HG03342 (cell line): ENCODE measurements around the gene TMPRSS11F.

ENCODE experiments used
- ATAC-seq: cut with Tn5 transposase; IDR thresholded peaks from one replicate; pipeline ENCODE4 v1.9.1; 2021; ENCODE audit warnings: mild to moderate bottlenecking, moderate library complexity; ENCODE audit not compliant: unreplicated experiment

Gene TMPRSS11F

DNA sequence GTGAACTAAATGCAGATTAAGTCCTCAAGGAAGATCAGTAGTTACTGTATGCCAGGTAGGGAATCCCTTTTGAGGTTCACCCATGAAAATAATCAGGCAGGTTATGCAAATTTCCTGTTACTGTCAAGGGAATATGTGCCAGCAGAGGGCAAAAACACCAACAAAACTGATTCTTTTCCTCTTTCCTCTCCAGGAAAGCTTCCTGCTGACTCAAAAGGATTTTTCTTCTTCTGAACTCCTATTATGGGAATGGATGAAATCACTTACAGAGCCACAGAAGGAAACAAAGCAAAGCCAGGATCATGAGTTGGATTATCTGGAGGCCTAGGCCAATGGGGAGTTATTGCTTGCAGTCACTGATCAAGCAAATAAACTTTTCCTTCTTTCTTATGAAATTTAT is 49.7 kb downstream of the TMPRSS11F start:
- ATAC-seq: no peak

DNA sequence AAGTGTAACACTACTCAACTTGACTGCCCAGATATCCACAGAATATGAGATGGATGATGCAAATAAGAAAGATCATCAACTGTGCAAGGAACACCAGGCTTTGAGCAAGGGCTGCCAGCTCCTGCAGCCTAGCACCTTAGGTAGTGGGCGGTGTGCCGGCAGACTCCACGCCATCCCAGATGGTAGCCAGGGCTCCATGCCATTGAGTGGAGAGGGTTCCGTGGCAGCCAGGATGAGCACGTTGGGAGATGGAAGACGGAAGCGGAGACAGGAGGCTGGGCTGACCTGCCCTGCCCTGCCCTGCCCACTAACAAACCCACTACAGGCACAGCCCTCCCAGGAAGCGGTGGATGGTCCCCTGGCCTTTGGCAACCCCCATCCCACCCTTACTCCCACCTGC is 51.9 kb downstream of the TMPRSS11F start:
- no peak for ATAC-seq

DNA sequence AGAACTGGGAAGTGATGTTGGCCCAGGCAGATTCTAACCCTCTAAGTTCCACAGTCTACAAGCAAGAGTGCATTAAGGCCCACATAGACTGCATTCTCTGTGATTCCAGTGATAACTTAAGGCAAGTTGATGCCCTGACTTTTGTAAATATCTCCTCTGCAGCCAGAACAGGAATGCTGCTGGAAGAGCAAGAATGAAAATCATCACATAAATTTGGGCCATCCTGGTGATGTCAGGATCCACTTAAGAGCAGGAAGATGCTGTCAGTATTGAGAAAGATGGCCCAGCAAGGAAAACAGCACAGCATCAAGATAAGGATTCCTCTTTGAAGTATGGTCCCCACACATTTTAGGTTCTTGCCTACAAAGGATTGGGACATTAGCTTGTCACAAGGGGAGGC is 52.4 kb downstream of the TMPRSS11F start:
- no peak for ATAC-seq

DNA sequence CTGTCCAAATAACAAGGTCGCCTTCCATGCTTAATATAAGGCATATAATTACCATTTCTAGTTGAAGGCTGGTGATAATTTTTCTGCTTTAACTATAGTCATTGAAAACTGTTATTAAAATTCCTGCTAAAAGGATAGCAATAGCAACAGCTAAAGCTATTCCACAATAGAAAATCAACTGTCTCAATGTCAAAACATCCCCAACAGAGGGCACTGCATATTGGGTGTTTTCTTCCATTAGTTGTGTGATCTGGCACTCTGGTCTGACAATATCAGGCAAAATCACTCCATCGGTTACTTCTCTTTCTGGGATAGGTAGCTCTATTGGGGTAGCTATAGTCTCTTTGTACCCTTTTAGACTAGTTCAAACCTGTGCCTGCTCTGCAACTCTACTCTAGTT is 53.5 kb downstream of the TMPRSS11F start:
- ATAC-seq: no peak

DNA sequence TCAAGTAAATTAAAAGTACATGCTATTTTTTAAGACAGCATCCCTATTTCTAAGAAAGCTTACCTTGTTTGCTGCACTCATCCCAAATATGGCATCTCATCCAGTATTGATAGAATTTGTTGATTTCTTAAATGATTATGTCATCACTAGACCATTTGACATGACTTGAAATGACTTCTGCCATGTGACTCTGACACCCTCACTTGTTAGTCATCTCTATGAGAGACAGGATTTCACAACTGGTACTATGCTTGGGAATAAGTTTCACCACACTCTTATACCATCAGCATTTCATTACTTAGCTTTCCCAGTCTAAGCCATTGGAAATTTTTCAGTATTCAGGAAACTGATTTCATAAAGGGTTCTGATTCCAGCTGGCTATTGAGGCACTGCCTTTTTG is 55.3 kb downstream of the TMPRSS11F start:
- no peak for ATAC-seq

DNA sequence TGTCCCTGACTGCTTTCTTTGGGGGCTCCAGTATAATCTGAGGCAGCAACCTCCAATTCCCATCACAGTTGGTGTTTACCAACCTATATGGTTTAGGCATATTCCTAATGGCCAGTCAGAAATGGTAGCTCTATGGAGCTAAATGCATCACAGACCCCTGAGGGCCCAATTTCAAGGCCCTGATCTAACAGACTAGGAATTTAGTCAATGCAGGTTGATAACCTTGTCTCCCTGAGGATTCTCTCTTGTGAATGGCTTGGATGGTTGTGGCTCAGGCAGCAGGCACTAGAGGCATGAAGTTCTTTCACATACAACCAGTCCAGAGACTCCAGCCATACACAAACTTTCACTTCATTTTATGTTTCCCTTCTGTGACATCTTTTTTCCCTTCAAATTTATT is 59.4 kb downstream of the TMPRSS11F start:
- ATAC-seq: no peak

DNA sequence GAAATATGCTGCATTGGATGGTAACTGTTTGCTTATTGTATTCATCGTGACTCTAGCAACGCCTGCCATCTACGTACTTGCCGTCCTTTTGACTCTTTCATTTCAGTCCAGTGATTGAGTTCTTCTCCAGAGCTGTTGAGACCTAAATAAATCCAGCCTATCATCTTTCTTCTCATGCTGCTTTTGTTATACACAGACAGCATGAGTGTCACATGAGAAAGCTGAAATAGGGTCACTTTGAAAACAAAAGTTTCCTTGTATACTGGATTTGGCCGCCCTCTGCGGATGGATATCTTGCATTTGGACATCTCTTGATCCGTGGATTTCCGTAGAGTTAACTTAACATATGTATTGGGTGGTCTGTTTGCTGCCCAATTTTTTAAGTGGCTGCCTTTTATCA is 67.2 kb downstream of the TMPRSS11F start:
- no peak for ATAC-seq

DNA sequence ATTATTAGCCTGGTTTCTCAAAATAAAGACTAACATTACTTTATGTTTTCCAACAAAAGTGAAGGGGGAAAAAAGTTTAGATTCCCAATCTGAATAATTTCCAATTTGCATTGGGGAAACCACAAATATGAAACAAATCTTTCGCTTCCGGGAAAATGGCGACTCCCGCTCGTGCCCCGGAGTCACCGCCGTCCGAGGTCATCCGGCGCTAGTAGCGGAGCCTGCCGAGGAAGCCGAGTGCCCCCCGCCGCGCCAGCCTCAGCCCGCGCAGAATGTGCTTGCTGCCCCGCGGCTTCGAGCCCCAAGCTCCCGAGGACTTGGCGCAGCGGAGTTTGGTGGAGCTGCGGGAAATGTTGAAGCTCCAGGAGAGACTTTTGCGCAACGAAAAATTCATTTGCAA is 91.4 kb downstream of the TMPRSS11F start:
- ATAC-seq: no peak

DNA sequence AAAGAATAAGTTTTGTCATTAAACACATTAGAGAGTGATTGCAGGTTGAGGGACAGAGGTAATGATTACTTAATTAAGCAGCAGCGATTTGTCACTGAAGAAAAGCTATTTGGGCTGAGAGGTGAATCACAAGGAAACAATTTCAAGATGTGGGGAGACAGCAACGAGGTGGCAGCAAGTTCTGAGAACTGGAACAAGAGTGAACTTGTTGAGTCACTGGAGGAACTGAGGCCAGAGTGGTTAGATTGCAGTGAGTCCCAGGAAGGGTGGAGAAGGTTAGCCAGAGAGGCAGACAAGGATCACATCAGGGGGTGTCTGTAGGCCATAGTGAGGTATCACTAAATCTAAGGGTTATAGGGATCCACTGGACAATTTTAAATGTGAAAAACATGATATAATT is 108.5 kb downstream of the TMPRSS11F start:
- ATAC-seq: no peak

DNA sequence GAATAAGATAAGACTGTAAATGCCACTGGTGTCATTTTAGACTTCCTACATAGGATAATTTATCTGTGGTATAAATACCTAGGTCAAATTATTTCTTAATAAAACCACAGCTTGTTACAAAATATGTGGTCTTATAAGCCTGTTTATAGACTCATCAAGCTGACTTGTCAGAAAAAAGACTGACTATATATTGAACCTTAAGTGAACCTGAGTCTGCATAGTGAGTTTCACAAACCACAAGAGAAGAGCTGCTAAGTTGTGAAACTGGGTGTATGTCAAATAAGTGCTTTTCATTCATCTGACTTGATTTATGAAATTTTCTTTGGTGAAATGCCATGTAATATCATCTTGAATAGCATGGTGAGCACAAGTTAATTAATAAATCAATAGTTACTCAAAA is 118.0 kb downstream of the TMPRSS11F start:
- ATAC-seq: no peak
